ENCODE data around the gene CDHR1. TPM values are rescaled to one million over a fixed set of nuclear protein-coding genes. Genes with fewer than 3 reads are reported as not detected.
"Not testable (repeated sequence)": the region's sequence is repeated elsewhere in the genome, so short reads cannot be mapped to it uniquely, and the experiment has no call there.

Gene CDHR1
- polyA plus RNA-seq, 1 donor from 2014 or later = 1.9 TPM

DNA sequence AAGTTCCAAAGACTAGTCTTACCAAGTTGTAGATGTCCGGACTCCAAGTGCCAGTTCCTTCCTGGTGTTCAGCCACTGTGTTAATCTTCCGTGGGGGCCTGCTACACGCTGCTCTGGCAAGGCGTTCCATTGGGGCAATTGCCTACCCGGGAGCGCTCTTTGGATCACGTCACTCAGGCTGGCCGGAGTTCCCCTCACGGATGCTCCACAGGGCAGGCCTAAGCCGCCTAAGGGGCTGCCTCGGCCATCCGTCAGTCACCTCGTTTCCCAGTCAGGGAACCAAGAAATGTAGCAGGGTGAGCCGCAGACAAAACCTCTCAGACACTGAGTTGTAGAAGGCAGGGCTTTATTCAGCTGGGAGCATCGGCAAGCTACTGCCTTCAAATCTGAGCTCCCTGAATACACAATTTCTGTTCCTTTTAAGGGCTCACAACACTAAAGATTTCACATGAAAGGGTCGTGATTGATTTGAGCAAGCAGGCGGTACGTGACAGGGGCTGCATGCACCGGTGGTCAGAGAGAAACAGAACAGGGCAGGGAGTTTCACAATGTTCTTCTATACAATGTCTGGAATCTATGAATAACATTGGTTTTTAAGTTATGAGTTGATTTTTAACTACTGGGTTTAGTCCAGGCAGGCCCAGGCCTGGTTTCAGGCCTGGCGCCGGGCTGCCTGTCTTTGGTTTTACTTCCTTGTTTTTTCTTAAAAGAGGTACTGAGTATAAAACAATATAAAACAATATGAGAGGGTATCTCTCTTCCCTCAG lies 22.5 kb upstream of the CDHR1 start:
- not testable (repeated sequence) for H3K4me2 ChIP-seq (ENCODE audit: low read length); H3F3A ChIP-seq (ENCODE audit: insufficient read depth, low read length, poor library complexity, severe bottlenecking); H3K9me2 ChIP-seq (ENCODE audit: insufficient read depth, low read length); H3K79me2 ChIP-seq (replicated peaks; ENCODE audit: insufficient read depth, low read length); H3K9ac ChIP-seq (ENCODE audit: low read length); H3K27ac ChIP-seq (ENCODE audit: low read length); H3K9me3 ChIP-seq (ENCODE audit: low read length); H3K36me3 ChIP-seq (ENCODE audit: insufficient read depth, low read length); H3K27me3 ChIP-seq (ENCODE audit: insufficient read depth, low read depth, low read length); H4K20me1 ChIP-seq (ENCODE audit: insufficient read depth); H2AFZ ChIP-seq (ENCODE audit: low read depth, low read length); H3K4me3 ChIP-seq (ENCODE audit: low read length)

DNA sequence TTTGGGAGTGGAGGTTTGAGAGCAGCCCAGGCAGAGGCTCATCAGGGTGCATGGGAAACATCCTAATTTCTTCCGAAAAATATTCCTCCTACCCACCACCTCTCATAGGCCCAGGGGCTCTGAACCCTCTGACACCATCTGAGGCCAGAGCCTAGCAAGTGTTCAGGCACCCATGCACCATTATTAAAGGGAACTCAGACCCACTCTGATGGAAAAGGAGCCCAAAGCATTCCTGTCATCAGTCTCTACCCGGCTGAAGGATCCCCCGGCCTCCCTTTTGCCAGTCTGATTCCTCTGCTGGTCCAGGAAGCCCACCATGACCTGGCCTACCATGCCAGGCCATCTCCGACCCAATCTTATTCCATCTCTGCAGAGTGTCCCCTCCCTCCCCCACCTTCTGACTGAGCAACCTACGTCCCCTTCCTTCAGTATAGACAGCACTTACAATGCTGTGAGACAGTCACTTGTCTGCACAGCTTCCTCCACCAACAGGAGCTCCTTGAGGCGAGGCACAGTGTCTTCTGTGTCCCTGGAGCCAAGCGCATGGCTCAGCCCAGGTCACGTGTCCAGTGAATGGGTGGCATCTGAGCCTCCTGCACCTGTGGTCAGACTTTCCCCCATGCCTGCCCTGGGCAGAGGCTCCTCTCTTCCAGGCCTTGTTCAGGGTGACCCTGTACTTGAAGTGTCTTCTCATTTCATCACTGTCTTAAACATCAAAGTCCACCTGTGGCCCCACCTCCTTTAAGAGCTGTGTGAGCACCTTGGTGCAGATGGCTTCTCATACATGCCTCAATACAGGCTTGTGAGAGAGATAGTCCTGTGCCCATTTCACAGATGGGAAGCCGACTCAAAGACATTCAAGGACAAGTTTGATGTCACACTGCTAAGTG lies 21.6 kb upstream of the CDHR1 start:
- H3K4me2 ChIP-seq (ENCODE audit: low read length) = no peak overlapping the region
- no peaks in the 10 kb centered on the region for H3K36me3 ChIP-seq (ENCODE audit: insufficient read depth, low read length)
- no peaks in the 10 kb centered on the region for H3K27me3 ChIP-seq (ENCODE audit: insufficient read depth, low read depth, low read length)
- no peaks in the 10 kb centered on the region for H3K9me3 ChIP-seq (ENCODE audit: low read length)
- H3K27ac ChIP-seq (ENCODE audit: low read length) = no peak overlapping the region
- H3K4me3 ChIP-seq (ENCODE audit: low read length) = no peak overlapping the region
- no peak overlapping the region for H2AFZ ChIP-seq (ENCODE audit: low read depth, low read length)
- no peaks in the 10 kb centered on the region for H3K79me2 ChIP-seq (replicated peaks; ENCODE audit: insufficient read depth, low read length)
- H3K9ac ChIP-seq (ENCODE audit: low read length) = no peak overlapping the region
- H3F3A ChIP-seq (ENCODE audit: insufficient read depth, low read length, poor library complexity, severe bottlenecking) = no peaks in the 10 kb centered on the region
- TF ChIP-seq RAD21 (conservative IDR thresholded peaks at IDR 0.05) (no peak), EP300 (conservative IDR thresholded peaks at IDR 0.05; ENCODE audit: poor library complexity, severe bottlenecking) (no peak), POLR2AphosphoS5 (IDR thresholded peaks at IDR 0.05) (no peak), MXI1 (conservative IDR thresholded peaks at IDR 0.05; ENCODE audit: poor library complexity, severe bottlenecking) (no peak), TAF1 (IDR thresholded peaks at IDR 0.05; ENCODE audit: low read depth) (no peak)
- TF ChIP-seq, protein P1, sequence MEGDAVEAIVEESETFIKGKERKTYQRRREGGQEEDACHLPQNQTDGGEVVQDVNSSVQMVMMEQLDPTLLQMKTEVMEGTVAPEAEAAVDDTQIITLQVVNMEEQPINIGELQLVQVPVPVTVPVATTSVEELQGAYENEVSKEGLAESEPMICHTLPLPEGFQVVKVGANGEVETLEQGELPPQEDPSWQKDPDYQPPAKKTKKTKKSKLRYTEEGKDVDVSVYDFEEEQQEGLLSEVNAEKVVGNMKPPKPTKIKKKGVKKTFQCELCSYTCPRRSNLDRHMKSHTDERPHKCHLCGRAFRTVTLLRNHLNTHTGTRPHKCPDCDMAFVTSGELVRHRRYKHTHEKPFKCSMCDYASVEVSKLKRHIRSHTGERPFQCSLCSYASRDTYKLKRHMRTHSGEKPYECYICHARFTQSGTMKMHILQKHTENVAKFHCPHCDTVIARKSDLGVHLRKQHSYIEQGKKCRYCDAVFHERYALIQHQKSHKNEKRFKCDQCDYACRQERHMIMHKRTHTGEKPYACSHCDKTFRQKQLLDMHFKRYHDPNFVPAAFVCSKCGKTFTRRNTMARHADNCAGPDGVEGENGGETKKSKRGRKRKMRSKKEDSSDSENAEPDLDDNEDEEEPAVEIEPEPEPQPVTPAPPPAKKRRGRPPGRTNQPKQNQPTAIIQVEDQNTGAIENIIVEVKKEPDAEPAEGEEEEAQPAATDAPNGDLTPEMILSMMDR (IDR thresholded peaks at IDR 0.05; ENCODE audit: poor library complexity, severe bottlenecking) = no peak
- TF ChIP-seq, protein P2, sequence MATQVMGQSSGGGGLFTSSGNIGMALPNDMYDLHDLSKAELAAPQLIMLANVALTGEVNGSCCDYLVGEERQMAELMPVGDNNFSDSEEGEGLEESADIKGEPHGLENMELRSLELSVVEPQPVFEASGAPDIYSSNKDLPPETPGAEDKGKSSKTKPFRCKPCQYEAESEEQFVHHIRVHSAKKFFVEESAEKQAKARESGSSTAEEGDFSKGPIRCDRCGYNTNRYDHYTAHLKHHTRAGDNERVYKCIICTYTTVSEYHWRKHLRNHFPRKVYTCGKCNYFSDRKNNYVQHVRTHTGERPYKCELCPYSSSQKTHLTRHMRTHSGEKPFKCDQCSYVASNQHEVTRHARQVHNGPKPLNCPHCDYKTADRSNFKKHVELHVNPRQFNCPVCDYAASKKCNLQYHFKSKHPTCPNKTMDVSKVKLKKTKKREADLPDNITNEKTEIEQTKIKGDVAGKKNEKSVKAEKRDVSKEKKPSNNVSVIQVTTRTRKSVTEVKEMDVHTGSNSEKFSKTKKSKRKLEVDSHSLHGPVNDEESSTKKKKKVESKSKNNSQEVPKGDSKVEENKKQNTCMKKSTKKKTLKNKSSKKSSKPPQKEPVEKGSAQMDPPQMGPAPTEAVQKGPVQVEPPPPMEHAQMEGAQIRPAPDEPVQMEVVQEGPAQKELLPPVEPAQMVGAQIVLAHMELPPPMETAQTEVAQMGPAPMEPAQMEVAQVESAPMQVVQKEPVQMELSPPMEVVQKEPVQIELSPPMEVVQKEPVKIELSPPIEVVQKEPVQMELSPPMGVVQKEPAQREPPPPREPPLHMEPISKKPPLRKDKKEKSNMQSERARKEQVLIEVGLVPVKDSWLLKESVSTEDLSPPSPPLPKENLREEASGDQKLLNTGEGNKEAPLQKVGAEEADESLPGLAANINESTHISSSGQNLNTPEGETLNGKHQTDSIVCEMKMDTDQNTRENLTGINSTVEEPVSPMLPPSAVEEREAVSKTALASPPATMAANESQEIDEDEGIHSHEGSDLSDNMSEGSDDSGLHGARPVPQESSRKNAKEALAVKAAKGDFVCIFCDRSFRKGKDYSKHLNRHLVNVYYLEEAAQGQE (IDR thresholded peaks at IDR 0.05; ENCODE audit: borderline replicate concordance) = no peak
- H4K20me1 ChIP-seq (ENCODE audit: insufficient read depth) = no peaks in the 10 kb centered on the region
- no peaks in the 10 kb centered on the region for H3K9me2 ChIP-seq (ENCODE audit: insufficient read depth, low read length)
